HCT116 (cell line): ENCODE results near the gene PCP4. TPM values are rescaled to one million over a fixed set of nuclear protein-coding genes. Genes with fewer than 3 reads are reported as not detected.

Source experiments
- ATAC-seq: fragments of 200-7000 bp; cut with Tn5 transposase; 2 replicates; pipeline ENCODE4 v1.9.1; 2020; ENCODE audit warnings: mild to moderate bottlenecking, moderate library complexity
- BruUV-seq: library from RNA; stranded (reverse); fragments of 400-500 nt; replicated peaks from 2 replicates; lab custom pipeline; 2021; lab: Mats Ljungman, UMichigan
- CTCF ChIA-PET: fragments of 300-600 bp; sonication (Branson Sonifier 250); formaldehyde crosslinking; loops from one replicate; lab custom pipeline; 2021; ENCODE audit warnings: antibody characterized with exemption; lab: Charles Lee
- POLR2A ChIA-PET: fragments of 300-600, 350-600 bp; sonication (Branson Sonifier 250); formaldehyde crosslinking; loops from one replicate; lab custom pipeline; 2021; ENCODE audit warnings: antibody characterized with exemption; lab: Charles Lee
- RAD21 ChIA-PET, 2 experiments: fragments of 300-600 bp; sonication (Branson Sonifier 250); formaldehyde crosslinking; loops; one replicate each; lab custom pipeline; 2023; ENCODE audit warnings: low total read pairs in 2 of 2; ENCODE audit not compliant: uncharacterized antibody in 2 of 2, unreplicated experiment in 2 of 2, low non-redundant PET in 1 of 2; lab: Charles Lee
- DNase-seq: peaks from one replicate; pipeline ENCODE4 v3.0.0-alpha.2; 2010; ENCODE audit warnings: low read depth, low spot score
- H2AFZ ChIP-seq: fragments of 200-600 bp; shearing (Covaris generic), sonication (generic); 2 replicates; pipeline ENCODE4 v1.6.1; 2017; ENCODE audit warnings: low read depth, mixed run types, mixed read lengths, antibody characterized with exemption, low read length; ENCODE audit not compliant: poor library complexity, severe bottlenecking
- H3K27ac ChIP-seq: 2 replicates; pipeline ENCODE4 v1.5.1; 2012; ENCODE audit warnings: low read depth, low read length
- H3K27me3 ChIP-seq: fragments of 200-600 bp; sonication (generic); 2 replicates; pipeline ENCODE4 v1.6.1; 2016; ENCODE audit warnings: mixed run types, low read length, mixed read lengths; ENCODE audit not compliant: insufficient read depth
- H3K36me3 ChIP-seq, 2 experiments: fragments of 200-500 bp in 1 of 2; fragments of 200-600 bp in 1 of 2; sonication (Bioruptor generic) in 1 of 2; sonication (generic) in 1 of 2; 2 replicates each; pipeline versions ENCODE4 v1.5.1 to v1.6.1; 2014 to 2016; ENCODE audit warnings: low read length in 2 of 2, inconsistent platforms in 1 of 2, mixed read lengths in 1 of 2, mixed run types in 1 of 2; ENCODE audit not compliant: insufficient read depth in 2 of 2, control insufficient read depth in 1 of 2
- H3K4me1 ChIP-seq, 2 experiments: fragments of 200-600 bp in 1 of 2; sonication (generic) in 1 of 2; 2 replicates each; pipeline versions ENCODE4 v1.5.1 to v1.6.1; 2012 to 2017; ENCODE audit warnings: low read length in 2 of 2, inconsistent platforms in 1 of 2, mild to moderate bottlenecking in 1 of 2, mixed read lengths in 1 of 2, mixed run types in 1 of 2, moderate library complexity in 1 of 2; ENCODE audit not compliant: insufficient read depth in 2 of 2, control insufficient read depth in 1 of 2
- H3K4me2 ChIP-seq: fragments of 200-600 bp; sonication (generic); 2 replicates; pipeline ENCODE4 v1.6.1; 2017; ENCODE audit warnings: mixed run types, low read length, mixed read lengths
- H3K4me3 ChIP-seq, 2 experiments: fragments of 200-600 bp in 1 of 2; sonication (generic) in 1 of 2; replicated peaks in 1 of 2; 2 replicates each; pipeline ENCODE4 v1.5.1; 2011 to 2016; ENCODE audit warnings: low read length in 2 of 2, control low read depth in 1 of 2, low read depth in 1 of 2, mild to moderate bottlenecking in 1 of 2, mixed read lengths in 1 of 2, mixed run types in 1 of 2
- H3K79me2 ChIP-seq: fragments of 200-600 bp; sonication (generic); 2 replicates; pipeline ENCODE4 v1.6.1; 2017; ENCODE audit warnings: mild to moderate bottlenecking, mixed run types, low read length, moderate library complexity, mixed read lengths; ENCODE audit not compliant: insufficient read depth
- H3K9ac ChIP-seq: fragments of 200-600 bp; sonication (generic); 2 replicates; pipeline ENCODE4 v1.6.1; 2016; ENCODE audit warnings: low read length, mixed read lengths
- H3K9me2 ChIP-seq: fragments of 200-600 bp; sonication (generic), shearing (Covaris generic); 2 replicates; pipeline ENCODE4 v1.6.1; 2017; ENCODE audit warnings: mixed run types, mild to moderate bottlenecking, moderate library complexity; ENCODE audit not compliant: insufficient read depth
- H3K9me3 ChIP-seq, 2 experiments: fragments of 200-500 bp in 1 of 2; fragments of 200-600 bp in 1 of 2; sonication (Bioruptor generic) in 1 of 2; sonication (generic) in 1 of 2; 2 replicates each; pipeline ENCODE4 v1.6.1; 2014 to 2017; ENCODE audit warnings: low read length in 2 of 2, mixed read lengths in 2 of 2, inconsistent platforms in 1 of 2, low read depth in 1 of 2, mild to moderate bottlenecking in 1 of 2, mixed run types in 1 of 2, moderate library complexity in 1 of 2; ENCODE audit not compliant: control insufficient read depth in 1 of 2, insufficient read depth in 1 of 2
- H4K20me1 ChIP-seq: fragments of 200-600 bp; sonication (generic), shearing (Covaris generic); 2 replicates; pipeline ENCODE4 v1.6.1; 2017; ENCODE audit warnings: mixed run types, mild to moderate bottlenecking, moderate library complexity; ENCODE audit not compliant: insufficient read depth
- ATF3 ChIP-seq: IDR thresholded peaks from 2 replicates; pipeline ENCODE4 v1.6.1; 2012
- CBX3 ChIP-seq: IDR thresholded peaks from 2 replicates; pipeline ENCODE4 v1.6.1; 2012; ENCODE audit warnings: low read depth
- CTCF ChIP-seq, 3 experiments: fragments of 200-600 bp in 1 of 3; sonication (generic) in 1 of 3; IDR thresholded peaks in 2 of 3; conservative IDR thresholded peaks in 1 of 3; 2 replicates each; pipeline ENCODE4 v1.5.1; 2012 to 2017; ENCODE audit warnings: low read depth in 2 of 3, low read length in 2 of 3, antibody characterized with exemption in 1 of 3, borderline replicate concordance in 1 of 3, control low read depth in 1 of 3, mild to moderate bottlenecking in 1 of 3, mixed read lengths in 1 of 3, mixed run types in 1 of 3, moderate library complexity in 1 of 3; ENCODE audit not compliant: insufficient read depth in 1 of 3
- EGR1 ChIP-seq: IDR thresholded peaks from 2 replicates; pipeline ENCODE4 v1.6.1; 2012; ENCODE audit warnings: low read depth
- FOSL1 ChIP-seq: IDR thresholded peaks from 2 replicates; pipeline ENCODE4 v1.6.1; 2012; ENCODE audit warnings: low read depth
- ZBTB33 ChIP-seq: IDR thresholded peaks from 2 replicates; pipeline ENCODE4 v1.6.1; 2011; ENCODE audit warnings: mild to moderate bottlenecking, low read length, moderate library complexity; ENCODE audit not compliant: insufficient replicate concordance; ENCODE audit errors: extremely low read depth
- ZFX ChIP-seq: fragments of 450-650 bp; IDR thresholded peaks from 2 replicates; pipeline ENCODE4 v1.6.1; 2017
- ZNF274 ChIP-seq: fragments of 200-500 bp; sonication (Bioruptor generic); IDR thresholded peaks from 2 replicates; pipeline ENCODE4 v1.6.1; 2014; ENCODE audit warnings: mild to moderate bottlenecking, low read depth, low read length, inconsistent platforms
- intact Hi-C: fragments of 100-400 bp; cut with micrococcal nuclease; formaldehyde crosslinking; loops from 2 replicates; pipeline ENCODE4 v1.10.0; 2022
- total RNA-seq: library from RNA; stranded (reverse); gene quantifications from one replicate; pipeline ENCODE4 v1.2.1, GENCODE V29; 2021; ENCODE audit not compliant: unreplicated experiment

PCP4 gene
- total RNA-seq, 1 experiment from 2014 or later, result not detected

GRCh38 chr21:39952265-39952664 is 85.0 kb downstream of the PCP4 start:
- TF ChIP-seq ZNF274 (no peak), ZBTB33 (no peak), EGR1 (no peak), FOSL1 (no peak), CBX3 (no peak), ATF3 (no peak)
- Histone ChIP-seq H3K27ac (no peak overlapping the region), H3K4me3 (no peak overlapping the region), H2AFZ (no peak overlapping the region), H3K4me2 (no peak overlapping the region), H3K9ac (no peak overlapping the region), H3K9me3 (peaks cover 0 to 18% of the 10 kb centered on the region in 2 experiments; a peak in 1 of 4 replicates), H3K9me2 (no peaks in the 10 kb centered on the region), H3K36me3 (no peaks in the 10 kb centered on the region), H3K27me3 (no peaks in the 10 kb centered on the region), H4K20me1 (no peaks in the 10 kb centered on the region), H3K4me1 (no peaks in the 10 kb centered on the region), H3K79me2 (no peaks in the 10 kb centered on the region)
- RAD21 ChIA-PET, result no interaction called here
- no TSS peak for BruUV-seq
- CTCF ChIA-PET, result no interaction called here
- intact Hi-C loops, result no loop called here
- DNase-seq (no peak), ATAC-seq (no peak)
- POLR2A ChIA-PET, result no interaction called here

- BruUV-seq, result no TSS peak
- Histone ChIP-seq H2AFZ (no peak overlapping the region), H4K20me1 (no peaks in the 10 kb centered on the region), H3K4me3 (no peak overlapping the region), H3K4me2 (no peak overlapping the region), H3K4me1 (no peaks in the 10 kb centered on the region), H3K27ac (no peak overlapping the region), H3K9me3 (peaks cover 0 to 16% of the 10 kb centered on the region in 2 experiments; a peak in 1 of 4 replicates), H3K9ac (no peak overlapping the region), H3K79me2 (no peaks in the 10 kb centered on the region), H3K27me3 (no peaks in the 10 kb centered on the region), H3K9me2 (no peaks in the 10 kb centered on the region), H3K36me3 (no peaks in the 10 kb centered on the region)
- ChIA-PET CTCF (no interaction called here), RAD21 (no interaction called here), POLR2A (no interaction called here)
- intact Hi-C loops, result no loop called here
- ATAC-seq, result no peak
- no peak for TF ChIP-seq CTCF (IDR thresholded peaks at IDR 0.05 in 2 of 3, conservative IDR thresholded peaks at IDR 0.05 in 1 of 3; ENCODE audit: borderline replicate concordance in 1 of 3, insufficient read depth in 1 of 3, low read depth in 2 of 3, low read length in 2 of 3)
- TF ChIP-seq ZFX, result no peak
- no peak for DNase-seq
Observed at GRCh38 chr21:39954570-39954969, 87.3 kb downstream of the PCP4 start.
